Measurements from ENCODE around the gene HEATR1. TPM values are rescaled to one million over a fixed set of nuclear protein-coding genes. Genes with fewer than 3 reads are reported as not detected.

Gene HEATR1
- total RNA-seq, 1 experiment from 2014 or later, result 68.3 TPM

- no peak overlapping the region for H3K4me3 ChIP-seq (replicated peaks in 1 of 2; ENCODE audit: low read depth in 1 of 2, low read length in 2 of 2)
- no peaks in the 10 kb centered on the region for H3K27me3 ChIP-seq (ENCODE audit: insufficient read depth, low read length)
- H3K79me2 ChIP-seq (ENCODE audit: insufficient read depth, low read length), result peaks cover 4% of the 10 kb centered on the region; the same call in 1 of the 2 replicates
- intact Hi-C loops (cut with micrococcal nuclease), result no loop called here
- ATAC-seq (no peak), DNase-seq (ENCODE audit: low read depth, low spot score) (no peak)
- ChIA-PET POLR2A (no interaction called here), CTCF (no interaction called here), RAD21 (ENCODE audit: low non-redundant PET in 1 of 2, low total read pairs in 2 of 2, uncharacterized antibody in 2 of 2, unreplicated experiment in 2 of 2) (no interaction called here)
- H3K36me3 ChIP-seq (ENCODE audit: control insufficient read depth in 1 of 2, insufficient read depth in 2 of 2, low read length in 2 of 2), result peaks cover 40 to 47% of the 10 kb centered on the region in 2 experiments
- H3K9me3 ChIP-seq (ENCODE audit: control insufficient read depth in 1 of 2, insufficient read depth in 1 of 2, low read depth in 1 of 2, low read length in 2 of 2), result no peaks in the 10 kb centered on the region
- TF ChIP-seq TCF7L2 (IDR thresholded peaks at IDR 0.05; ENCODE audit: borderline replicate concordance, extremely low read depth, insufficient read depth, insufficient read length) (no peak), SRF (IDR thresholded peaks at IDR 0.05; ENCODE audit: low read depth) (no peak), JUND (IDR thresholded peaks at IDR 0.05) (no peak), ZFX (IDR thresholded peaks at IDR 0.05) (no peak), ATF3 (IDR thresholded peaks at IDR 0.05) (no peak), ZBTB33 (IDR thresholded peaks at IDR 0.05; ENCODE audit: extremely low read depth, insufficient replicate concordance, low read length) (no peak), SIN3A (IDR thresholded peaks at IDR 0.05; ENCODE audit: low read depth) (no peak), POLR2AphosphoS5 (IDR thresholded peaks at IDR 0.05; ENCODE audit: low read depth, low read length) (no peak)
- no peaks in the 10 kb centered on the region for H4K20me1 ChIP-seq (ENCODE audit: insufficient read depth)
- 0 out of 4 replicates have a peak, but pooled peaks cover 0 to 4% of the 10 kb centered on the region in 2 experiments for H3K4me1 ChIP-seq (ENCODE audit: control insufficient read depth in 1 of 2, insufficient read depth in 2 of 2, low read length in 2 of 2)
- no peaks in the 10 kb centered on the region for H3K9me2 ChIP-seq (ENCODE audit: insufficient read depth)
- no peak overlapping the region for H3K9ac ChIP-seq (ENCODE audit: low read length)
- no peak overlapping the region for H3K4me2 ChIP-seq (ENCODE audit: low read length)
- BruUV-seq (replicated peaks), result no TSS peak
- H3K27ac ChIP-seq (ENCODE audit: low read depth, low read length), result no peak overlapping the region
- no peak overlapping the region for H2AFZ ChIP-seq (ENCODE audit: low read depth, low read length, poor library complexity, severe bottlenecking)
These were observed 58.6 kb downstream of the HEATR1 start for GRCh38 chr1:236545621-236546169.

All from HCT116 (cell line).